Fibroblast of peridontal ligament (primary cell): ENCODE measurements around the gene POLR1A.
A peak's percentile ranks its signal among the peaks of the same experiment; 100 is the strongest.

Experiments
- DNase-seq: peaks from one replicate; pipeline ENCODE4 v3.0.0-alpha.2; 2010; ENCODE audit errors: extremely low read depth

The POLR1A gene

DNA sequence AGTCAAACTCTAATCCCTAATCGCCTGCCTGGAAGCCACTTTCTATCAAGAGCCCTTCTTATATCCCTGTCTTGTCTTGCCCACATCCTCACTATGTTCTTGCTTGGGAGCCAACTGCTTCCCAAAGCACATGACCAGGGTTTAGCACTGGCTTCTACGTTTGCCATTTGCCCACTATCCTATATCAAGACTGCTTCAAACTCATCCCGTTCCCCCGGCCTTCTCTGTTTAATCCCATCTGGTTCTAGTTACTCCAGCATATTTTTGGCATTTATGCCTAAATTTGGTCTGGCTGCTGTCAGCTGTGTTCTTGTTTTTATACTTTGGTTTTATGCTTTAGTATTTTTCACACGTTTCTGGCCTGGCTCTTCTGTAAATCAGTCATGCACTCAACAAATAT is 40.2 kb downstream of the POLR1A start:
- DNase-seq = peak; percentile 91

DNA sequence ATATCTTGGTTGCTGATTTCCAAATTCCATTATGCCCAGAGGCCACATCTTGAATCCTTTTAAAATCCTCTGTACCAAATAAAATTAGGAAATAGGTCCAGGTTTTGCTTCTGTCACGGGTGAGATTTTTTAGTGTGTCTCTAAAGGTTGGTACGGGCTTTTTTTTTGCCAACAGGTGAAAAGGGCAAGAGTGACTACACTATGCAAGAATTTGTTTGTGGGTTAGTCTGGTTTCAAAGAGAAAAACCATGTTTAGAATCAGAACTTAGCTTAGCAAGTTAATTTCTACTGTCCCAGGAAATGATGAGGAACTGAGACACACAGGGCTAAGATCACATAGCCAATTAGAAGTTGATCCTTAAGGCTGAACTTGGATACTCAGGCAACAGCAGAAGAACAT is 41.7 kb downstream of the POLR1A start:
- DNase-seq = no peak

DNA sequence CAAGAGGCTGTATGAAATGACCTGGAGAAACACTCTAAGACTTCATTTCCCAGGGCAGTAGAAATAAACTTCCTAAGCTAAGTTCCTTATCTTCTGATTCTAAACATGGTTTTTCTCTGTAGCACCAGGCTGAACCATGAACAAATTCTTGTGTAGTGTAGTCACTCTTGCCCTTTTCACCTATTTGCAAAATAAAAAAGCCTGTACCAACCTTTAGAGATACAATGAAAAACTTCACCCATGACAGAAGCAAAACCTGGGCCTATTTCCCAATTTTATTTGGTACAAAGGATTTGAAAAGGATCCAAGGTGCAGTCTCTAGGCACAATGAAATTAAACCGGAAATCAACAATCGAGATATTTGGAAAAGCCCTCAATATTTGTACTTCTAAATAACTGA is 43.6 kb downstream of the POLR1A start:
- peak; percentile 57 for DNase-seq

DNA sequence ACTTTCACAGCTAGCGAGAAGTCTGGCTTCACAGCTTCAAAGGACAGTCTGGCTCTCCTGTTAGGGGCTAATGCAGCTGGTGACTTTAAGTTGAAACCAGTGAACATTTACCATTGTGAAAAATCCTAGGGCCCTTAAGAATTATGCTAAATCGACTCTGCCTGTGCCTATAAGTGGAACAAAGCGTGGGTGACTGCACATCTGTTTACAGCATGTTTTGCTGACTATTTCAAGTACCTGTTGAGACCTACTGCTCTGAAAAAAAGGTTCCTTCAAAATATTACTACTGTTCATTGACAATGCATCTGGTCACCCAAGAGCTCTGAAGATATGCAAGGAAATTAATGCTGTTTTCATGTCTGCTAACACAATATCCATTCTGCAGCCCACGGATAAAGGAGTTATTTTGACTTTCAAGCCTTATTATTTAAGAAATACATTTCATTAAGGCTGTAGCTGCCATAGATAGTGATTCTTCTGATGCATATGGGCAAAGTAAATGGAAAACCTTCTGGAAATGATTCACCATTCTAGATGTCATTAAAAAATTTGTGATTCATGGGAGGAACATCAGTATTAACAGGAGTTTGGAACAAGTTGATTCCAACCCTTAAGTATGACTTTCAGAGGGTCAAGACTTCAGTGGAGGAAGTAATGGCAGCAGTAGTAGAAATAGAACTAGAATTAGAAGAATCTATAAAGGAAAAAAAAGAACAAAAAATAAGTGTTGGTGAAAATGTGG is 48.9 kb downstream of the POLR1A start:
- DNase-seq = no peak

GRCh38 chr2:86055314-86055713 is 50.4 kb downstream of the POLR1A start:
- no peak for DNase-seq

- DNase-seq = peak; percentile 84
Measured at GRCh38 chr2:86054535-86055082, 51.1 kb downstream of the POLR1A start.

DNA sequence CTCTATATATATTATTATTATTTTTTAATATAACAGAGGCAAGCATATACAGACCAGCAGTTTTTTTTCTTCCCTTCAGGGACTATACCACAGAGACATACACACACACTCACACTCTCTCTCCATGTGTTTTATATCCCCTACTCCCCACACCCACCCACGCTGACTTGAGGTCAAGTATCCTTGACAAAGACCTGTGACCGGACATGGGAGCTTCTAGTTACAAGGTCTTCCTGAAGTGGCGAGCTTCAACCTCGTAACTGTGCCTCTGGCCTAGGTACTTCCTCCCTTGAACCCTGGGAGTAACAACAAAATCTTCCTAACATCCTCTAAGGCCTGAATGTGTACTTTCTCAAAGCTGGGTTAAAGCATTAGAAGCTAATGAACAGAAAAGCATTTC is 52.5 kb downstream of the POLR1A start:
- DNase-seq = no peak

GRCh38 chr2:86052676-86053075 is 53.0 kb downstream of the POLR1A start:
- DNase-seq = no peak

DNA sequence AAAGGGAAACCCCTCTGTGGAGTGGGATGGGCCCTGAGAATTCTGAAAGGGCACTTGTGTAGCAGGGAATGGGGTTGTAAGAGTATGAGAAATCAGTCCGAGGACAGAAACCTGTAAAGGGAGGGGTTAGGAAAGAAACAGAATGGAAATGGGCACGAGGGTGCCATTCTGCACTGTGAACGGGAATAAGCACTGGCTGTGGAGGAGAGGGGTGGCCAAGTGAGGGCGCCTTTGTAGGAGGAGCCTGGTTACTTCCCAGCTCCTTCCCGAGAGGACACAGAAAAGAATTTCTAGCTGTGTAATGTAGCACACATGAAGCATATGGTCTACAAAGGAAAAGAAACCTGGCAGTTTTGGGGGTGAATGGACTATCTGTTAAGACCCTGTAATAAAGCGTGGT is 53.4 kb downstream of the POLR1A start:
- DNase-seq = no peak

GRCh38 chr2:86050301-86050700 is 55.4 kb downstream of the POLR1A start:
- DNase-seq = no peak

DNA sequence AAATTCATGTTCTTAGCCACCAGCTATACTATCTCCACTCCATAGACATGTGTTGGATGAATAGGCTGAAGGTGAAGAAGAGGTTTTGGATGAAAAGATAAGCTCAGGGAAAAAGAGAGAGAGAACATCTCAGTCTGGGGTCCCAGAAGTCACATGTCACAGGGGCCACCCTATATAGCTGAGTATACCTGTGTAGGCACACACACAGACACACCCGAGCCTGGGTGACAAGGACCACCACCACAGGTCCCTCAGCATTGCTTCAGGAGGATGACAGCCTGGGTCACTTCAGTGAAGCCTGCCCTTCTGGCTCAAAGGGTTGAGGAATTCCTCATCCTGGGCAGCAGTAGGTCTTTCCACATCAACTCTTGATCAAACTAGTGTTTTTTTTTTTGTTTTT is 56.2 kb downstream of the POLR1A start:
- DNase-seq = no peak

DNA sequence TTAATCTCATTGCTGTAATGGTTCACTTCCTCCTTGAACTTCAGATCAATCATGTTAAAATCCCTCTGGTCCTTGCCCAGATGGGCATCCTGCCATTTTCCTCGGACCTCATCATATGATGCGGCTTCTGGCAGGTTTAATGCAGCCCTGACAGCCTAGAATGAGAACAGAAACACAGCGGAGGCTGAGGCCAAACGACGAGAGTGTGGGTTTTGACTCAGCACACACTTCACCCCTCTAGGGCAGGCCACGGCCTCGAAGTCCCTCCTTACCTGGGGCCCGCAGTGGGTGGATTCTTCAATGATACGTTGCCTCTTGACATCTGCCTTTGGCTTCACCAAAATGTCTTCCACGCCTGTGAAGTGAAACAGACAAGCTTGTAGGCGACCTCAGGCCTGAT is 56.8 kb downstream of the POLR1A start:
- DNase-seq = no peak

DNA sequence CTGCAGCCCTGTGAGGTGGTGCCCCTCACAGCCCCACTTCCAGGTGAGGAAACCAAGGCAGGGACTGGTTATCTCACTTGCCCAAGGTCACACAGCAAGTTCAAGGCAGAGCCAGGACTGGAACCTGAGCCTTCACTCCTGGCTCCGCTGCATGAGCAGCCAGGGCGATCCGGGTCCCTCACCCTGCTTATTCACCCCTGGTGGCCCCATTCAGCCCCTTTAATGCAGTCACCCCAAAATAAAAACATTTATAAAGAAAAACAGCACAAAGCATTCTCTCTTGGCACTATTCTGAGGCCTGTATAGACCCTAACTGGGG is 57.3 kb downstream of the POLR1A start:
- no peak for DNase-seq

DNA sequence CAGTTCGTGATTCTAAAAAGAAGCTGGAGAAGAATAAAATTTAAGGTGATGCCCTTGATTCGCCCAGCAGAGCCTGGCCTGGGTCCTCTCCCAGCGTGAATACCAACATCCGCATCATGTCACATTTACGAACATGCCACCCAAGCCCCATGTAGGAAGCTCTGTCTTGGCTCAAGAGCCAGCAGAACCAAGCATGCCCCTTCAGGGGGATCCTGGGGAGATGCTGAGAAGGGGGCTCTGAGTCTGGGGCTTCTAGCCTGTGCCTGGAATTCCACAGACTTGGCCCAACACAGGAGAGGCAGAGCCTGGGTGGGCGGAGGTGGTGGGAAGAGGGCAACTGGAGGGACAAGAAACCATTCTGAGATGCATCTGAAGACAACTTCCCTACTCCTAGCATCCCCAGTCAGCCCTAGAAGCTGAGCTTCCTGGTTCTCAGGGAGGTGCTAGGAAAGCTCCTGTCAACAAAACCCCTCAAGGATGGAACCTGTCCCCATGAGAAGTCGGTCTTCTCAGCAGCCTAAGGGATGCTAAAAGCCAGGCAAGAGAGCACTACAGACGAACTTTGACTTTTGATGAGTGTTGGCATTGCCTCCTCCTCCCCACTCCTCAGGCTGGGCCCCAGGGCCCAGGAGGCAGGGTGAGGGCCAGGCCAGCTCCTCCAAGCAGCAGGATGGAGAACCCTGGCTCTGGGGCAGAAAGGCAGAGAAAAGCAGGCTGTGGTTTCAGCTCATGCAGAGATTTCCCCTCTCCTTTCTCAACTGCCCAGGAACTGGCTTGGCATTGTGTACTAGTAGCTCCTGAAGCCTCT is 57.9 kb downstream of the POLR1A start:
- no peak for DNase-seq

DNA sequence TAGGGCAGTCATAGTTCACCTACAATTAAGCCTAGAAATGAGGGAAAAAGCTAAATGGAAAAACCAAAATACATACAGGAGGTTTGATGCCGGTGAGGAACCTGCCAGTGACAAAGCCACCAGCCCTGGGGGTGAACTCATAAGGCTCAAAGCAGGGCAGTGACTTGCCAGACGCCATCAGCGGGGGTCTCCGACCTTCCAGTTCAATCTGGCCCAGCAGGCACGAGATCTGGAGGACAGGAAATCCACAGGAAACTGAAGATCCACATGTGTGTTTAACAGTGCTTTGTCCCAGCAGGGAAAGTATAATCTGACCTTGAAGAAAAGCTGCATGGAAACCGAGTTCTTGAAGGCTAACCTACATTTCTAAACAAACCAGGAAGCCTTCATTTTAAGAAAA is 60.1 kb downstream of the POLR1A start:
- DNase-seq = no peak

DNA sequence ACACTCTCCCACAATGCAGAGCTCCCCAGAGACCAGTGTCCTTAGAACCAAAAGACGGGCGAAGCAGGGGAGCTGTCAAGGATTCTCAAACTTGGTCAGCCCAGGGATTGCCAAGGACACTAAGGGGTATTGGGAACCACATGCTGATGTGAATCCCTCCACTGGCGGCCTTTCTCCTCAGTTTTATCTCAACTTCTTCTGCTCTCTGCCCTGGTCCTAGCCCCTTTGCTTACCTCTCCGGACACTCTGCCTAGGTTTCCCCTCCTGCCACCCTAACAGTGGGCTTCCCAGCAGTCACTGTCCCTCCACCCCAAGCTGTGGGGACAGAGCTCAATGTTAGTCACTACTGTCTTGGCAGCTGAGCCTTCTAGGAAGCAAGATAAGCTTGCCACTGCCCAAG is 61.1 kb downstream of the POLR1A start:
- no peak for DNase-seq

GRCh38 chr2:86044045-86044444 is 61.6 kb downstream of the POLR1A start:
- DNase-seq = no peak

DNA sequence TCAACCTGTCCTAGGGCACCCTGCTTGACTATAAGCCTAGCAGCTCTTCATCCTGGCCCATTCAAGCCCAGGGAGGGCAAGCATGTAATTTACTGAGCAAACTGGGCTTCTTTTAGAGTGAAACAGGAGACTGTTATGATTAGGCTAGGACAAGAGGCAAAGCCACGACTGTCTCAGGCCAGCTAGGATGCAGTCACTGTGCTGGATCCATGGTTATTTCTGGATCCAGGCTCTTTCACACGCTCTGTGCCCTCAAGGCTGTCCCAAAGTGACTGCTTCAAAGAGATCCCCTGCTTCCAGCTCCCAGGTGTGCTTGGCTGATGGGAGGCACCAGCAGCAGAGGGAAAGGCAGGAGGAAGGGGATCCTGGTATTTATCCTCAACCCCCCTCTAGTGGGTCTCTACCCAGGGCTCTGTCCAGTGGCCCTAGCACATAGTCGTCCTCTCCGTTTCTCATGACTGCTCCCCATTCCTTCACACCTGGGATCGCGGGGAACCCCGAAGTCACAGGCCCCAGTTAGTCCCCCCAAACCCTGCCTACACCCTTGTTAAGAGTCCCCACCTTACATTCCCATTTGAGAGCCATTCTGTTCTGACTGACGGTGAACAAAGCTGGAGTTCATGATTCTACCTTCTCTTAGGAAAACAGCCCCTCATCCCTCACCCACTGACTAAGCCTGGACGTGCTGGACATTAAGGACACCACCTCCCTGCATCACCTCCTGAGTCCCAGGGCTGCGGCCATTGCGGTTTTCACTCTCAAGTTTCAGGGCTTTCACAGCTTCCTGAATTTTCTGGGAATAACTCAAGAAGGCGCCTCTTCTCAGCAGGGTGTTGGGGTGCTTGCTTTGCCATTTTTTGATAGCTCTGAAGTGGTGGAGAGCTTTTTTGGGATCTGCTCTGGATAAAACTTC is 63.2 kb downstream of the POLR1A start:
- no peak for DNase-seq

GRCh38 chr2:86039963-86040655 is 65.6 kb downstream of the POLR1A start:
- DNase-seq = no peak

DNA sequence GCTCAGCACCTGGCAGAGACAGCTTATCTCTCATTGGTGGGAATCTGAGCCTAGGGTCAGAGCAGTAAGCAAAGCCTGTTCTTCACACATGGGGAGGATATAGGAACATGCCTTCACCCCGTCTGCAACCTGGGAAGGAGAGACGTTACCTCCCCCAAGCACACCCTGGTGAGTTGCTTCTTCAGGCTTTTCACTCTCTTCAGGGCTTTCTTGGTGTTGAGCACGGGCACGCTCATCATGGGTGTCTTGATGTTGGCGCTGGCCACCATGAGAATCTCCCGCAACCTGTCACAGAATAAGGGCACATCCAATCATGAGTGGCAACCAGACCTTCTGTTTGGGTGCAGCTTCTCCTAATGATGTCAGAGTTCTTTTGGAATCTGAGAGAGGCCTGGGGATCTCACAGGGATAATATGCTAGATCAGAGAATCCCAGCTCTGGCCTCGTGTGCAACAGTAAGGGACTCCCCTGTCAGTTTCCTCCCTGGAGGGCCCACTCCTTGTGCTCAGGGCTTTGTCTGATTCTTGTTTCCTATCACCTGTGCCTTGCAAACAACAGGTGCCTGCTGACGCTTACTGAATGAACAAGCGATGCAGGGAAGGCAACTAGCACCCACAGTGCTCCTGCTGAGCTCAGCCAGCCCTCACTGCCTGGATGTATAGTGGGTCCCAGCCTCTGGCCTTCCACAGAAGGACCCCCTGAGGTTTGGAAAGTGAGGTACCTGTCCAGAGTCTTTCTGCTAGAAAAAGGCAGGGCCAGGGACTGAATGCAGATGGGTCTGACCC is 66.3 kb downstream of the POLR1A start:
- no peak for DNase-seq
